Inflammatory macrophage treated with lipopolysaccharide for 1 hour (primary cell): Measurements from ENCODE around the gene MCTP1.
"Not testable (repeated sequence)": the region's sequence is repeated elsewhere in the genome, so short reads cannot be mapped to it uniquely, and the experiment has no call there.

ENCODE experiments used
- DNase-seq, 2 donors: peaks; one replicate each; pipeline ENCODE4 v3.0.0-alpha.2; 2020 to 2022

MCTP1 gene

GRCh38 chr5:95251185-95251584 is 33.7 kb downstream of the MCTP1 start:
- no peak for DNase-seq

- DNase-seq: no peak
Measured at GRCh38 chr5:95244479-95244878, 40.4 kb downstream of the MCTP1 start.

GRCh38 chr5:95241635-95242034 is 43.3 kb downstream of the MCTP1 start:
- DNase-seq: peak in 1 of 2 donors; percentile 22

GRCh38 chr5:95241161-95241560 is 43.7 kb downstream of the MCTP1 start:
- DNase-seq: no peak

- DNase-seq: peak in 1 of 2 donors; percentile 44
Measured at GRCh38 chr5:95238560-95239325, 46.2 kb downstream of the MCTP1 start.

GRCh38 chr5:95237324-95237723 is 47.6 kb downstream of the MCTP1 start:
- no peak for DNase-seq

- peak; percentile 16 to 39 for DNase-seq
Measured at GRCh38 chr5:95235439-95235982, 49.4 kb downstream of the MCTP1 start.

- DNase-seq: peak; percentile 23 to 78
Measured at GRCh38 chr5:95229646-95230045, 55.2 kb downstream of the MCTP1 start.

- DNase-seq: no peak
Measured at GRCh38 chr5:95224701-95225459, 60.0 kb downstream of the MCTP1 start.

- peak; percentile 85 to 87 for DNase-seq
Measured at GRCh38 chr5:95223566-95224258, 61.2 kb downstream of the MCTP1 start.

- no peak for DNase-seq
Measured at GRCh38 chr5:95222836-95223235, 62.1 kb downstream of the MCTP1 start.

- DNase-seq: no peak
Measured at GRCh38 chr5:95221234-95221633, 63.7 kb downstream of the MCTP1 start.

- DNase-seq: peak in 1 of 2 donors; percentile 7
Measured at GRCh38 chr5:95220381-95220780, 64.5 kb downstream of the MCTP1 start.

- DNase-seq: no peak
Measured at GRCh38 chr5:95219411-95219810, 65.5 kb downstream of the MCTP1 start.

- DNase-seq: no peak
Measured at GRCh38 chr5:95217881-95218280, 67.0 kb downstream of the MCTP1 start.

GRCh38 chr5:95217351-95217750 is 67.5 kb downstream of the MCTP1 start:
- no peak for DNase-seq

- no peak for DNase-seq
Measured at GRCh38 chr5:95216136-95216955, 68.5 kb downstream of the MCTP1 start.

GRCh38 chr5:95207811-95208210 is 77.1 kb downstream of the MCTP1 start:
- DNase-seq: not testable (repeated sequence)

GRCh38 chr5:95194856-95195255 is 90.0 kb downstream of the MCTP1 start:
- DNase-seq: no peak

GRCh38 chr5:95191330-95191729 is 93.6 kb downstream of the MCTP1 start:
- DNase-seq: no peak

- peak; percentile 58 to 80 for DNase-seq
Measured at GRCh38 chr5:95184924-95185323, 100.0 kb downstream of the MCTP1 start.

- peak in 1 of 2 donors; percentile 4 for DNase-seq
Measured at GRCh38 chr5:95181644-95182043, 103.2 kb downstream of the MCTP1 start.
